ENCODE data around the gene C1QTNF3.

DNA sequence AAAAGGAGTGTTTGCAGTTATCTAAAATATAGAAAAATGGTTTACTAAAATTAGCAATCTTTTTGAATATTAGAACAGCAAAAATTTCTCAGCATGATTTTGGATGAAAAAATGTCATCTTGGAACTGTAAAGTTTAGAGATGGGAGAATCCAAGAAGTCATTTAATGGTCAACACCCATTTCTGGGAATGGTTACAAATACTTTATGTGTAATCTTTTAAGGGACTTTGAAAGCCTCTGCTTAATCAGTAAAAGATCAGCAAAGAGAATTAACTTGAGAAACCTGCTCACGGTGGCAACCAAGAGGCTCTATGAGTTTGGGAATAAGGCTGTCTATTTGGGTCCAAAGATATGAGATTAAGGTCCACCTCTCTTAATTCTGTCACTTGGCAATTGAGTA lies 13.0 kb downstream of the C1QTNF3 start:
- TF ChIP-seq, protein P1, sequence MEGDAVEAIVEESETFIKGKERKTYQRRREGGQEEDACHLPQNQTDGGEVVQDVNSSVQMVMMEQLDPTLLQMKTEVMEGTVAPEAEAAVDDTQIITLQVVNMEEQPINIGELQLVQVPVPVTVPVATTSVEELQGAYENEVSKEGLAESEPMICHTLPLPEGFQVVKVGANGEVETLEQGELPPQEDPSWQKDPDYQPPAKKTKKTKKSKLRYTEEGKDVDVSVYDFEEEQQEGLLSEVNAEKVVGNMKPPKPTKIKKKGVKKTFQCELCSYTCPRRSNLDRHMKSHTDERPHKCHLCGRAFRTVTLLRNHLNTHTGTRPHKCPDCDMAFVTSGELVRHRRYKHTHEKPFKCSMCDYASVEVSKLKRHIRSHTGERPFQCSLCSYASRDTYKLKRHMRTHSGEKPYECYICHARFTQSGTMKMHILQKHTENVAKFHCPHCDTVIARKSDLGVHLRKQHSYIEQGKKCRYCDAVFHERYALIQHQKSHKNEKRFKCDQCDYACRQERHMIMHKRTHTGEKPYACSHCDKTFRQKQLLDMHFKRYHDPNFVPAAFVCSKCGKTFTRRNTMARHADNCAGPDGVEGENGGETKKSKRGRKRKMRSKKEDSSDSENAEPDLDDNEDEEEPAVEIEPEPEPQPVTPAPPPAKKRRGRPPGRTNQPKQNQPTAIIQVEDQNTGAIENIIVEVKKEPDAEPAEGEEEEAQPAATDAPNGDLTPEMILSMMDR (conservative IDR thresholded peaks at IDR 0.05; ENCODE audit: low read depth in 2 of 2): no peak
- TF ChIP-seq, protein P2, sequence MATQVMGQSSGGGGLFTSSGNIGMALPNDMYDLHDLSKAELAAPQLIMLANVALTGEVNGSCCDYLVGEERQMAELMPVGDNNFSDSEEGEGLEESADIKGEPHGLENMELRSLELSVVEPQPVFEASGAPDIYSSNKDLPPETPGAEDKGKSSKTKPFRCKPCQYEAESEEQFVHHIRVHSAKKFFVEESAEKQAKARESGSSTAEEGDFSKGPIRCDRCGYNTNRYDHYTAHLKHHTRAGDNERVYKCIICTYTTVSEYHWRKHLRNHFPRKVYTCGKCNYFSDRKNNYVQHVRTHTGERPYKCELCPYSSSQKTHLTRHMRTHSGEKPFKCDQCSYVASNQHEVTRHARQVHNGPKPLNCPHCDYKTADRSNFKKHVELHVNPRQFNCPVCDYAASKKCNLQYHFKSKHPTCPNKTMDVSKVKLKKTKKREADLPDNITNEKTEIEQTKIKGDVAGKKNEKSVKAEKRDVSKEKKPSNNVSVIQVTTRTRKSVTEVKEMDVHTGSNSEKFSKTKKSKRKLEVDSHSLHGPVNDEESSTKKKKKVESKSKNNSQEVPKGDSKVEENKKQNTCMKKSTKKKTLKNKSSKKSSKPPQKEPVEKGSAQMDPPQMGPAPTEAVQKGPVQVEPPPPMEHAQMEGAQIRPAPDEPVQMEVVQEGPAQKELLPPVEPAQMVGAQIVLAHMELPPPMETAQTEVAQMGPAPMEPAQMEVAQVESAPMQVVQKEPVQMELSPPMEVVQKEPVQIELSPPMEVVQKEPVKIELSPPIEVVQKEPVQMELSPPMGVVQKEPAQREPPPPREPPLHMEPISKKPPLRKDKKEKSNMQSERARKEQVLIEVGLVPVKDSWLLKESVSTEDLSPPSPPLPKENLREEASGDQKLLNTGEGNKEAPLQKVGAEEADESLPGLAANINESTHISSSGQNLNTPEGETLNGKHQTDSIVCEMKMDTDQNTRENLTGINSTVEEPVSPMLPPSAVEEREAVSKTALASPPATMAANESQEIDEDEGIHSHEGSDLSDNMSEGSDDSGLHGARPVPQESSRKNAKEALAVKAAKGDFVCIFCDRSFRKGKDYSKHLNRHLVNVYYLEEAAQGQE (IDR thresholded peaks at IDR 0.05; ENCODE audit: unreplicated experiment): no peak
- TF ChIP-seq EZH2 (IDR thresholded peaks at IDR 0.05; ENCODE audit: low read depth, unreplicated experiment) (no peak), POLR2AphosphoS5 (IDR thresholded peaks at IDR 0.05; ENCODE audit: low read depth) (no peak)

All from GM23338 (cell line).